B cell (primary cell): ENCODE results near the gene ROR2. TPM values are rescaled to one million over a fixed set of nuclear protein-coding genes. Genes with fewer than 3 reads are reported as not detected.

Experiments used
- ATAC-seq: fragments of 200-7000 bp; cut with Tn5 transposase; one replicate; pipeline ENCODE4 v1.10.0; 2021; ENCODE audit warnings: low read depth, mild to moderate bottlenecking, moderate number of reproducible peaks, moderate library complexity
- CTCF ChIA-PET: fragments of 350-600 bp; sonication (Branson Sonifier 250); formaldehyde crosslinking; loops from one replicate; lab custom pipeline; 2021; ENCODE audit warnings: antibody characterized with exemption, inconsistent platforms; lab: Charles Lee
- POLR2A ChIA-PET: fragments of 350-600 bp; sonication (Branson Sonifier 250); formaldehyde crosslinking; loops from one replicate; lab custom pipeline; 2021; ENCODE audit warnings: antibody characterized with exemption; lab: Charles Lee
- DNase-seq: peaks from one replicate; pipeline ENCODE4 v3.0.0; 2013
- H2AFZ ChIP-seq: 2 replicates; pipeline ENCODE4 v1.6.1; 2012; ENCODE audit warnings: mild to moderate bottlenecking, low read depth, low read length; ENCODE audit not compliant: insufficient read depth, poor library complexity, severe bottlenecking
- H3K27ac ChIP-seq, 2 donors: 1 replicate in 1 of 2; 2 replicates in 1 of 2; pipeline ENCODE4 v1.5.1; 2012 to 2013; ENCODE audit warnings: low read length in 2 of 2, mild to moderate bottlenecking in 2 of 2, moderate library complexity in 1 of 2
- H3K27me3 ChIP-seq, 4 experiments: fragments of 200-600 bp in 1 of 4; sonication (generic) in 1 of 4; replicated peaks in 1 of 4; 1 replicate in 2 of 4; 2 replicates in 2 of 4; pipeline versions ENCODE4 v1.6.1 to v1.7.0; 2013 to 2016; ENCODE audit warnings: low read length in 3 of 4, mild to moderate bottlenecking in 2 of 4, mixed read lengths in 1 of 4, moderate library complexity in 1 of 4; ENCODE audit not compliant: insufficient read depth in 4 of 4, control insufficient read depth in 3 of 4; ENCODE audit errors: control extremely low read depth in 1 of 4
- H3K36me3 ChIP-seq, 2 experiments: replicated peaks in 1 of 2; 1 replicate in 1 of 2; 2 replicates in 1 of 2; pipeline versions ENCODE4 v1.6.1 to v1.7.1; 2013; ENCODE audit warnings: low read length in 1 of 2; ENCODE audit not compliant: insufficient read depth in 2 of 2, control insufficient read depth in 1 of 2; ENCODE audit errors: control extremely low read depth in 1 of 2, extremely low read depth in 1 of 2
- H3K4me1 ChIP-seq, 2 donors: fragments of 200-600 bp in 1 of 2; sonication (generic) in 1 of 2; 1 replicate in 1 of 2; 2 replicates in 1 of 2; pipeline versions ENCODE4 v1.5.1 to v1.6.1; 2013 to 2017; ENCODE audit warnings: low read length in 2 of 2; ENCODE audit not compliant: control insufficient read depth in 2 of 2, insufficient read depth in 2 of 2
- H3K4me2 ChIP-seq: replicated peaks from 2 replicates; pipeline ENCODE3; 2012; ENCODE audit warnings: mild to moderate bottlenecking, low read depth, low read length; ENCODE audit not compliant: poor library complexity, severe bottlenecking
- H3K4me3 ChIP-seq, 5 experiments: fragments of 200-600 bp in 1 of 5; sonication (generic) in 1 of 5; 1 replicate in 3 of 5; 2 replicates in 2 of 5; pipeline versions ENCODE4 v1.5.1 to v1.7.0; 2011 to 2016; ENCODE audit warnings: low read length in 4 of 5, mild to moderate bottlenecking in 4 of 5, low read depth in 2 of 5, control low read depth in 1 of 5, moderate library complexity in 1 of 5; ENCODE audit not compliant: insufficient read depth in 1 of 5; ENCODE audit errors: control extremely low read depth in 1 of 5, extremely low read depth in 1 of 5
- H3K79me2 ChIP-seq: fragments of 200-600 bp; sonication (generic); one replicate; pipeline ENCODE4 v1.6.0; 2016; ENCODE audit warnings: low read length; ENCODE audit not compliant: control insufficient read depth, insufficient read depth
- H3K9ac ChIP-seq: fragments of 200-600 bp; sonication (generic); 2 replicates; pipeline ENCODE4 v1.6.1; 2017; ENCODE audit warnings: mild to moderate bottlenecking, low read length, moderate library complexity
- H3K9me3 ChIP-seq, 3 donors: one replicate each; pipeline versions ENCODE4 v1.6.1 to v1.7.1; 2013; ENCODE audit warnings: low read length in 2 of 3; ENCODE audit not compliant: control insufficient read depth in 2 of 3, insufficient read depth in 1 of 3; ENCODE audit errors: control extremely low read depth in 1 of 3
- H4K20me1 ChIP-seq: 2 replicates; pipeline ENCODE4 v1.6.0; 2012; ENCODE audit warnings: mild to moderate bottlenecking, low read length; ENCODE audit not compliant: insufficient read depth, control insufficient read depth, poor library complexity, severe bottlenecking
- H3K27ac Mint-ChIP-seq: one replicate; pipeline ENCODE4 v1.8.0; 2021; ENCODE audit warnings: mixed read lengths
- H3K27me3 Mint-ChIP-seq: one replicate; pipeline ENCODE4 v1.8.0; 2021; ENCODE audit warnings: mixed read lengths
- H3K4me1 Mint-ChIP-seq: one replicate; pipeline ENCODE4 v1.8.0; 2021; ENCODE audit warnings: mixed read lengths
- H3K4me3 Mint-ChIP-seq: one replicate; pipeline ENCODE4 v1.8.0; 2021; ENCODE audit warnings: mixed read lengths
- H3K9me3 Mint-ChIP-seq: one replicate; pipeline ENCODE4 v1.8.0; 2022; ENCODE audit warnings: mixed read lengths; ENCODE audit not compliant: insufficient read depth
- EZH2 ChIP-seq: IDR thresholded peaks from 2 replicates; pipeline ENCODE4 v1.6.1; 2012; ENCODE audit warnings: borderline replicate concordance, low read depth, mild to moderate bottlenecking, moderate library complexity, low read length; ENCODE audit not compliant: insufficient read depth, poor library complexity, severe bottlenecking
- WGBS: methylation state at CpG from one replicate; pipeline ENCODE4 v1.1.5; 2013; ENCODE audit warnings: missing lambda C conversion rate; ENCODE audit not compliant: insufficient coverage; 5-methylcytosine and 5-hydroxymethylcytosine counted together
- intact Hi-C: fragments of 100-400 bp; cut with micrococcal nuclease; formaldehyde crosslinking; loops from one replicate; pipeline ENCODE4 v1.10.0; 2022
- polyA plus RNA-seq: library from polyadenylated mRNA; depleted of rRNA; stranded (reverse); fragments of >200 nt; gene quantifications from 2 replicates; pipeline ENCODE4 v1.2.3, GENCODE V29; 2012
- total RNA-seq, 2 donors: library from RNA; stranded (reverse); fragments of 120-200 nt in 1 of 2; gene quantifications; 1 replicate in 1 of 2; 2 replicates in 1 of 2; pipeline versions ENCODE4 v1.2.3 to v1.2.4, GENCODE V29; 2013 to 2022
- TF ChIP-seq, protein P1 (sequence below): fragments of 200-600 bp; IDR thresholded peaks from one replicate; pipeline ENCODE4 v1.8.0; 2022; ENCODE audit warnings: antibody characterized with exemption, mild to moderate bottlenecking

Gene ROR2
- total and polyA plus RNA-seq, 2 donors (not counting 1 experiment from before 2014, with no cell fraction given), result 0.21 to 0.49 TPM

DNA sequence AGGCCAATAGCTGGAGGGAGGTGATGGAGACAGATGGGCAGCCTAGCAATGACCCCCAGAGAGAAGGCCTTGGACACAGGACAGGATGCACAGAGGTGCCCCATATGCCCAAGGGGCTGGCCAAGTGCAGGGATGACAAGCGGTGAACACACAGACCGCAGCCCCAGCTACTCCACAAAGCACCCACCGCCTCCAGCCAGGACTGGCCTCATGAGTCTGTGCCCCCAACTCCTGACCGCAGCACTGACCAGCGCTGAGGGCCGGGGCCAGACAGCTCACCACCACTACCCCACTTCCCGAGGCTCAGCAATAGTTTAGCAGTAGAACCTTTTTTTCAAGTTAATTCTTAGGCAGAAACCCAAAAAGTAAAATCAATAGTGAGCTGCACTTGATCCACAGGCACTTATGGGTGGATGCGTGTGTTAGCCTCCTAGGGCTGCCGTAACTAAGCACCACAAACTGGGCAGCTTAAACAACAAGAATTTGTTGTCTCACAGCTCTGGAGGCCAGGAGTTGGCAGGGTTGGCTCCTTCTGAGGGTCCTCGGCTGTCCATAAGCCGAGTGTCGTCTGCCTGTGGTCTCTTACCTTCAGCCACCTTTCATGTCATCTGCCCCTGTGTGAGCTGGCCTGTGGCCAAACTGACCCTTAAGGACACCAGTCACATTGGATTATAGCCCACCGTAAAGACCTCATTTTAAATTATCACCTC is 14.1 kb downstream of the ROR2 start:
- Mint-ChIP-seq H3K27ac (no peak overlapping the region), H3K4me1 (no peaks in the 10 kb centered on the region), H3K4me3 (no peak overlapping the region), H3K27me3 (peaks cover 3% of the 10 kb centered on the region), H3K9me3 (peaks cover 5% of the 10 kb centered on the region)
- intact Hi-C loops, result no loop called here
- no peaks in the 10 kb centered on the region for H3K36me3 ChIP-seq
- no peaks in the 10 kb centered on the region for H3K4me1 ChIP-seq
- H2AFZ ChIP-seq, result no peak overlapping the region
- ChIA-PET CTCF (no interaction called here), POLR2A (no interaction called here)
- no peak overlapping the region for H3K4me3 ChIP-seq
- H3K9me3 ChIP-seq, result peaks cover 2 to 8% (median 2%) of the 10 kb centered on the region in 3 donors
- H3K4me2 ChIP-seq, result no peak overlapping the region
- no peaks in the 10 kb centered on the region for H3K79me2 ChIP-seq
- no peak overlapping the region for H3K9ac ChIP-seq
- 96% methylated on average over 9 of the region's 13 CpGs for WGBS
- TF ChIP-seq, protein P1, sequence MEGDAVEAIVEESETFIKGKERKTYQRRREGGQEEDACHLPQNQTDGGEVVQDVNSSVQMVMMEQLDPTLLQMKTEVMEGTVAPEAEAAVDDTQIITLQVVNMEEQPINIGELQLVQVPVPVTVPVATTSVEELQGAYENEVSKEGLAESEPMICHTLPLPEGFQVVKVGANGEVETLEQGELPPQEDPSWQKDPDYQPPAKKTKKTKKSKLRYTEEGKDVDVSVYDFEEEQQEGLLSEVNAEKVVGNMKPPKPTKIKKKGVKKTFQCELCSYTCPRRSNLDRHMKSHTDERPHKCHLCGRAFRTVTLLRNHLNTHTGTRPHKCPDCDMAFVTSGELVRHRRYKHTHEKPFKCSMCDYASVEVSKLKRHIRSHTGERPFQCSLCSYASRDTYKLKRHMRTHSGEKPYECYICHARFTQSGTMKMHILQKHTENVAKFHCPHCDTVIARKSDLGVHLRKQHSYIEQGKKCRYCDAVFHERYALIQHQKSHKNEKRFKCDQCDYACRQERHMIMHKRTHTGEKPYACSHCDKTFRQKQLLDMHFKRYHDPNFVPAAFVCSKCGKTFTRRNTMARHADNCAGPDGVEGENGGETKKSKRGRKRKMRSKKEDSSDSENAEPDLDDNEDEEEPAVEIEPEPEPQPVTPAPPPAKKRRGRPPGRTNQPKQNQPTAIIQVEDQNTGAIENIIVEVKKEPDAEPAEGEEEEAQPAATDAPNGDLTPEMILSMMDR, result no peak
- TF ChIP-seq EZH2, result no peak
- DNase-seq (no peak), ATAC-seq (no peak)
- no peak overlapping the region for H3K27ac ChIP-seq
- no peaks in the 10 kb centered on the region for H3K27me3 ChIP-seq
- no peaks in the 10 kb centered on the region for H4K20me1 ChIP-seq

DNA sequence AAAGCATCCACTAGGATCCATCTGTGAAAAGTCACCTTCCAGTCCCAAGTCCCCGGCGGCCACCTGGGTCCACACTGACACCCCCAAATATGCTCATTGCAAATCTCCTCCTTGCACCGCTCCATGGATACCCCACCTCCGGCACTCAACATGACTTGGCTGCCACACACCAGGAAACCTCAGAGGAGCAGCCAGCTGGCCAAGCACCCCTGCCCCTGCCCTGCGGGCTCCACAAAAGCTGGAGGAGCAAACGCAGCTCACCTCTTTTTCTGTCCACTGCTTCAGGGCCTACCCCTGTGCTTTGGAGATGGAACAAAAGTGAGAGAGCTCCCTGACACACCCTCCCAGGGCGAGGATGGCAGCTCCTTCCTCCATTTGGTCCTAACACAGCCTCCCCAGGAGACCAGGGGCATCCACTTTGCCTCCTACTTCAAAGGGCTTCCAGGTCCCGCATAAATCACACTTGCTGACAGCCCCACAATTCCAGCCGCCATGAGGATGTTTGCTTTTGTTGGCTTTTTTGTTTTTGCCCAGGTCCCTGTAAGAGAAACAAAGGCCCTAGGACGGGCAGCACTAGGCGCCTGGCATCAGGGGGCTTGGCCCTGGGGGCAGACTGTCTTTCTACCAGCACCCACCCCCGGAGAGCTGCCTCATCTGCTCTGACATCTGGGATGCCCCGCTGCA is 14.8 kb downstream of the ROR2 start:
- Histone ChIP-seq H3K79me2 (no peaks in the 10 kb centered on the region), H3K36me3 (no peaks in the 10 kb centered on the region), H3K4me2 (no peak overlapping the region), H4K20me1 (no peaks in the 10 kb centered on the region), H3K9ac (no peak overlapping the region), H3K9me3 (peaks cover 2 to 16% (median 5%) of the 10 kb centered on the region in 3 donors), H3K27me3 (no peaks in the 10 kb centered on the region), H3K27ac (no peak overlapping the region), H2AFZ (no peak overlapping the region), H3K4me3 (no peak overlapping the region), H3K4me1 (no peaks in the 10 kb centered on the region)
- WGBS, result 85% methylated on average over 8 of the region's 13 CpGs
- intact Hi-C loops, result no loop called here
- Mint-ChIP-seq H3K9me3 (peaks cover 9% of the 10 kb centered on the region), H3K27me3 (peaks cover 3% of the 10 kb centered on the region), H3K4me1 (no peaks in the 10 kb centered on the region), H3K27ac (no peak overlapping the region), H3K4me3 (no peak overlapping the region)
- ChIA-PET CTCF (interaction anchor here (0.7 kb wide), 1 partner anchor 161 kb away, joined by 3 read pairs; no protein-coding TSS in a partner anchor), POLR2A (no interaction called here)
- no peak for TF ChIP-seq EZH2
- TF ChIP-seq, protein P1, result no peak
- DNase-seq (no peak), ATAC-seq (no peak)
